ENCODE results near the gene CSNK1G1.
"Not testable (repeated sequence)": the region's sequence is repeated elsewhere in the genome, so short reads cannot be mapped to it uniquely, and the experiment has no call there.

Gene CSNK1G1

DNA sequence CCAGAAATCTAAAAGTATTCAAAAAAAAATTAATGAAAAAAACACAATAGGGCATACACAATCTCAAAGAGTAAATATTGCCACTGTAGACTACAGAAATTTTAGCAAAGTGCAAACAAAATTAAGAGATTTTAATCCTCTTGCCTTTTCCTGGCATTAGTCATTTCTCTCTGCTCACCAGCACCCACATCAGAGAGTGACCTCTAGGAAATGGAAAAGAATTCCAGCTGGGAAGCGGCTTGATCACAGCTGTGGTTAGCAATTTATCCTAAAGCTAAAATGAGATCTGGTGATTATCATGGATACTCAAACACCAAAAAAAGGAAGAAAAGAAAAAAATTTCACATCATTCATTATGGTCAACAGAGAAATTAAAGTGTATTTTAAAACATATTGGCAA is 7.5 kb downstream of the CSNK1G1 start:
- DNase-seq, result no peak

DNA sequence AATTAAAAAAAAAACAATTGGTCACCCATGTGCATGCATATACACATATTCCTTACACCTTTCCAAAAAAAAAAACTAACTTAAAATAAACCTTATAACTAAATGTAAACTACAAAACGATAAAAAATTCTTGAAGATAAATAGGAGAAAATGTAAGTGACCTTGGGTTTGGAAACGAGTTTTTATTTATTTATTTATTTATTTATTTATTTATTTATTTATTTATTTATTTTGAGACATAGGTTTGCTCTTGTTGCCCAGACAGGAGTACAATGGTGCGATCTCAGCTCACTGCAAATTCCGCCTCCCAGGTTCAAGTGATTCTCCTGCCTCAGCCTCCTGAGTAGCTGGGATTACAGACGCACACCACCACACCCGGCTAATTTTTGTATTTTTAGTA is 9.7 kb downstream of the CSNK1G1 start:
- not testable (repeated sequence) for DNase-seq

DNA sequence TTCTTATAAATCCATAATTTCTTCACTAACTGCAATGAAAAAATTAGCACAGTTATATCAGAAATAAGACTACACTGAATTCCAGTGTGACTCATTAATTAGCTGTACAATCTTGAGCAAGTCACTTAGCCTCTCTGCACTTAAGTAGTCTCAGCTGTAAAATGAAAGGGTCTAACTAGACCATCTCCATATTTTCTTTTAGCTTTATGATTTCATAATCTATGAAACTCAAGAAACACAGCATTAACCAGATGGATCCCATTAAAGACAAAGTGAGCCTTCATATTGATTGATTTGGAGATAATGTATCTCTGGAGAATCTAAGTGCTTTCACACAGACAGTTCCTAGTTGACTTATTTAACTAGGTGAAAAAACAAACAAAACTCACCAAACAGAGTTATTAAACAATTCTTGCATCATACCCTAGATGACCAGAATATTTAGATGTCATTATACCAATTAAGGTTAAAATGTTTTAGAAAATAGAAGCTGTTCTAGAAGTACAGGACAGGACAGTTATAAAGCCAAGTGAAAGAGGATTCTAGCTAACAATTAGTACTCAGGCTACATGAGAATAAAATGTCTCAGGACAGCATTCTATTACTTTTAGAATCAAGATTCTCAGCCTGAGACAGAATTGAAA is 11.2 kb downstream of the CSNK1G1 start:
- no peak for DNase-seq

DNA sequence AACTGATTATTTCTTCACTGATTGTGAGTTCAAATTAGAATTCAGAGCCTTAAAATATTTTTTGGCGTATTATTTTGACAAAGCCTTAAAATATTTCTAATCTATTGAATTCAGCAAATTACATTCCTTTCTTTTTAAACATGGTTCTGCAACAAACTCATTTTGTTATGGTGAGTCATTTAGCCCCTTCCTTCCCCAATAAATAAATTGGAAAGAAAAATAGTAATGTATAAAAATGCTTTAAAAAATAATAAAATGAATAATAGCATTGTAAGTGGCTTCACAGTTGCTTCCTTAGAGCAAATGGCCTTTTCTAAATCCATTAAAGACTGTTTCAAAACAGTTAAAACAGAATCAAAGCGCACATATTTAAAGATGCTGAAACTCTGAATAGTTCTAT is 12.1 kb downstream of the CSNK1G1 start:
- DNase-seq, result no peak

DNA sequence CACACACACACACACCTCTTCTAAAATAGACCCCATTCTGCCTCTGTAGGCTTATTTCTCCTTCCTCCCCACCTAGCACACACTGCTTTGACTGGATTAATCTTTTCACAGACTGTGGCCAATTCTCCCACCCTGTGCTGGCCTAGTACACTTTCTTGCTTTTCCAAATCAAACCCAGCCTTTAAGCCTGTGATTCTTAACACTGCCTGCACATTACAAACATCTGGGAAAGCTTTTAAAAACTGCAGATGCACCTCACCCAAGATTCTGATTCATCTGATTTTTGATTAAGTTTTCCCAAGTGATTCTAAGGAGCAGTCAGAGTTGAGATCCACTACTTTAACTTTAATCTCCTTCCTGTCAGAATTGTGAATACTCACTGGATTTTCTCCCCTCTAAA is 12.8 kb downstream of the CSNK1G1 start:
- no peak for DNase-seq

GRCh38 chr15:64341961-64342360 is 14.0 kb downstream of the CSNK1G1 start:
- DNase-seq, result no peak

DNA sequence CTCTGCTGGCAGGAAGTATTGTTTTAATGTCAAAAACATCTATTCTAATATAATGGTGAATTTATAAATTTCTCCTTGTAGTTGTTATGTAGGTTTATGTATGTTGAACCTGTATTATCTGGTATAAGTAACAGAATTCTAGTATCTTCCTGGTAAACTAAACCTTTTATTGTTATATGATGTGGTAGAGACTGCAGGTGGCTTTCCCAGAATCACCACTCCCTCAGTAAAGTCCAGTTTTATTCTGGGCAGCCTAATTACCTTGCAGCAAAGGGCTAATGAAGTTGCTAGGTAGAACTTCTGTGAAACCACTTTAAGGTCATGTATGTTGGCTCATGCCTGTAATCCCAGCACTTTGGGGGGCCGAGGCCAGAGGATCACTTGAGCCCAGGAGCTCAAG is 15.6 kb downstream of the CSNK1G1 start:
- no peak for DNase-seq

DNA sequence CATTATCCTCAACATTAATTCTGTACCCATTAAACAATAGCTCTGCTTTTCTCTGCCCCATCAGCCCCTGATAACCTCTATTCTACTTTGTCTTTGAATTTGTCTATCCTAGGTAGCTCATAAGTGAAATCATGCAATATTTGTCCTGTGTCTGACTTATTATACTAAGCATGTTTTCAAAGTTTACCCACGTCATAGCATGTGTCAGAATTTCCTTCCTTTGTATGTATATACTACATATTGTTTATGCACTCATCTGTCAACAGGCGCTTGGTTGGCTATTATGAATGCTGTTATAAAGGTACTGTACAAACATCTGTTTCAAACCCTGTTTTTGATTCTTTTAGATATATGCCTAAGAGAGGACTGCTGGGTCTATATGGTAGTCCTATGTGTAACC is 18.2 kb downstream of the CSNK1G1 start:
- DNase-seq, result no peak

DNA sequence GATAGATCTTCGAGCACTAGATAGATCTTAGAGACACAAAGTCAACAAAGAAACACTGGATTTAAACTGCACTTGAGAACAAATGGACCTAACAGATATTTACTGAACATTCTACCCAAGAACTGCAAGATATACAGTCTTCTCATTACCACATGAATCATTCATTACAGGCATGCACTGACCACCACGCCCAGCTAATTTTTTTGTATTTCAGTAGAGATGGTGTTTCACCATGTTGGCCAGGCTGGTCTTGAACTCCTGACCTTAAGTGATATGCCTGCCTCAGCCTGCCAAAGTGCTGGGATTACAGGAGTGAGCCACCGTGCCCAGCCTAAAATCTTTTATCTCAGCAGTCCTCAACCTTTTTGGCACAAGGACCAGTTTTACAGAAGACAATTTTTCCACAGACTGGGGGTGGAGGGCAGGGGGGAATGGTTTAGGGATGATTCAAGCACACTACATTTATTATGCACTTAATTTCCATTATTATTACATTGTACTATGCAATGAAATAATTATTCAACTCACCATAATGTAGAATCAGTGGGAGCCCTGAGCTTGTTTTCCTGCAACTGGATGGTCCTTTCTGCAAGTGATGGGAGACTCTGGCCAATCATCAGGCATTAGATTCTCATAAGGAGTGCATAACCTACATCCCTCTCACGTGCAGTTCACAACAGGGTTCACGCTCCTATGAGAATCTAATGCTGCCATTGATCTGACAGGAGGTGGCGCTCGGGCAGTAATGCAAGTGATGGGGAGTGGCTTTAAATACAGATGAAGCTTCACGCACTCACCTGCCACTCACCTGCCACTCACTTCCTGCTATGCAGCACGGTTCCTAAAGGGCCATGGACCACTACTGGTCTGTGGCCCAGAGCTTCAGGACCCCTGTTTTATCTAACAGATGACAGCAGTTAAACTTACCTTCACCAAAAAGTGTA is 21.7 kb downstream of the CSNK1G1 start:
- no peak for DNase-seq

DNA sequence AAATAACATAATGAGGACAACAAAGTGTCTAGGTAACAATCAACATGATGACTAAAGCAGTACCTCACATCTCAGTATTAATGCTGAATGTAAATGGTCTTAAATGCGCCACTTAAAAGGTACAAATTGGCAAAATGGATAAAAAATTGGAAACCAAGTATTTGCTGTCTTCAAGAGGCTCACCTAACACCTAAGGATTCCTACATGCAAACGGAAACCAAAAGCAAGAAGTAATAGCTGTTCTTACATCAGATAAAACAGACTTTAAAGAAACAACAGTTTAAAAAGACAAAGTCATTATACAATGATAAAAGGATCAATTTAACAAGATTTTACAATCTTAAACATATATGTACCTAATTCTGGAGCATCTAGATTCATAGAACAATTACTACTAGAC is 22.5 kb downstream of the CSNK1G1 start:
- DNase-seq, result no peak

DNA sequence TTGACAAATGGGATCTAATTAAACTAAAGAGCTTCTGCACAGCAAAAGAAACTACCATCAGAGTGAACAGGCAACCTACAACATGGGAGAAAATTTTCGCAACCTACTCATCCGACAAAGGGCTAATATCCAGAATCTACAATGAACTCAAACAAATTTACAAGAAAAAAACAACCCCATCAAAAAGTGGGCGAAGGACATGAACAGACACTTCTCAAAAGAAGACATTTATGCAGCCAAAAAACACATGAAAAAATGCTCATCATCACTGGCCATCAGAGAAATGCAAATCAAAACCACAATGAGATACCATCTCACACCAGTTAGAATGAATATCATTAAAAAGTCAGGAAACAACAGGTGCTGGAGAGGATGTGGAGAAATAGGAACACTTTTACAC is 24.3 kb downstream of the CSNK1G1 start:
- DNase-seq, result not testable (repeated sequence)

DNA sequence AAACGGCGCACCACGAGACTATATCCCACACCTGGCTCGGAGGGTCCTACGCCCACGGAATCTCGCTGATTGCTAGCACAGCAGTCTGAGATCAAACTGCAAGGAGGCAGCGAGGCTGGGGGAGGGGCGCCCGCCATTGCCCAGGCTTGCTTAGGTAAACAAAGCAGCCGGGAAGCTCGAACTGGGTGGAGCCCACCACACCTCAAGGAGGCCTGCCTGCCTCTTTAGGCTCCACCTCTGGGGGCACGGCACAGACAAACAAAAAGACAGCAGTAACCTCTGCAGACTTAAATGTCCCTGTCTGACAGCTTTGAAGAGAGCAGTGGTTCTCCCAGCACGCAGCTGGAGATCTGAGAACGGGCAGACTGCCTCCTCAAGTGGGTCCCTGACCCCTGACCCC is 29.0 kb downstream of the CSNK1G1 start:
- not testable (repeated sequence) for DNase-seq

DNA sequence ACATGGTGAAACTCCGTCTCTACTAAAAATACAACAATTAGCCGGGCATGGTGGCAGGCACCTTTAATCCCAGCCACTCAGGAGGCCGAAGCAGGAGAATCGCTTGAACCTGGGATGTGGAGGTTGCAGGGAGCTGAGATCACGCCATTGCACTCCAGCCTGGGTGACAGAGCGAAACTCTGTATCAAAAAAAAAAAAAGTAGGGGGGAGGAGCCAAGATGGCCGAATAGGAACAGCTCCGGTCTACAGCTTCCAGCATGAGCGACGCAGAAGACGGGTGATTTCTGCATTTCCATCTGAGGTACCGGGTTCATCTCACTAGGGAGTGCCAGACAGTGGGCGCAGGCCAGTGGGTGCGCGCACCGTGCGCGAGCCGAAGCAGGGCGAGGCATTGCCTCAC is 29.5 kb downstream of the CSNK1G1 start:
- DNase-seq, result not testable (repeated sequence)

DNA sequence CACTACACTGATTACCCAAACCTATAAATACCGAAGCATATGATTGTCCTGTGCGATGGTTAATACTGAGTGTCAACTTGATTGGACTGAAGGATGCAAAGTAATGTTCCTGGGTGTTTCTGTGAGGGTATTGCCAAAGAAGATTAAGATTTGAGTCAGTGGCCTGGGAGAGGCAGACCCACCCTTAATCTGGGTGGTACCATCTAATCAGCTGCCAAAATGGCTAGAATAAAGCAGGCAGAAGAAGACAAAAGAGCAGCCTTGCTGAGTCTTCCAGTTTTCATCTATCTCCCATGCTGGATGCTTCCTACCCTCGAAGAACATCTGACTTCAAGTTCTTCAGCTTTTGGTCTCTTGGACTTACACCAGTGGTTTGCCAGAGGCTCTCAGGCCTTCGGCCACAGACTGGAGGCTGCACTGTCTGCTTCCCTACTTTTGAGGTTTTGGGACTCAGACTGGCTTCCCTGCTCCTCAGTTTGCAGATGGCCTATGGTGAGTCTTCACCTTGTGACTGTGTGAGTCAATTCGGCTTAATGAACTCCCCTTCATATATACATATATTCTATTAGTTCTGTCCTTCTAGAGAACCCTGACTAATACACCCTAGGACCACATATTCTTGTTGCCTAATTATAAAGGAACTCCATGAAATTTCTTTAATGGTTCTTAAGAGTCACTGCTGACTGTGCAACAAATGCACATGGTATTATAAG is 31.7 kb downstream of the CSNK1G1 start:
- no peak for DNase-seq

DNA sequence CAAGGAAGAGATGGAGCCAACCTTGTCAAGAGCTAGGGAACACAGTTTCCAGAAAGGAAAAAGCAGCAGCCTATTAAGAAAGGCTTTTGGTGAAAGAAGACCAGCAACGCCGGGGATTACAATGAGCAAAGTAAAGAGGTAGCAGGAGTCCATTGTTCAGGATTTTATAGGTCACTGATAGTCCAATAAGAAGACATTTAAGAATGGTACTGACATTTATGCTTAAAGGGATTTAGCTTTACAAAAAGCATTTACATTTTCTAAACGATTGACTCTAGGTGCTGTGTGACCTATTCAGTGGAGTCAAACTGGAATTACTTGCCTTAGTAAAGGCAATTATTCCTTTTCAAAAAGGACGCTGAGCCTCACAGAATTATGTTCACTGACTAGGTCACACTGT is 40.8 kb downstream of the CSNK1G1 start:
- DNase-seq, result peak; percentile 70

DNA sequence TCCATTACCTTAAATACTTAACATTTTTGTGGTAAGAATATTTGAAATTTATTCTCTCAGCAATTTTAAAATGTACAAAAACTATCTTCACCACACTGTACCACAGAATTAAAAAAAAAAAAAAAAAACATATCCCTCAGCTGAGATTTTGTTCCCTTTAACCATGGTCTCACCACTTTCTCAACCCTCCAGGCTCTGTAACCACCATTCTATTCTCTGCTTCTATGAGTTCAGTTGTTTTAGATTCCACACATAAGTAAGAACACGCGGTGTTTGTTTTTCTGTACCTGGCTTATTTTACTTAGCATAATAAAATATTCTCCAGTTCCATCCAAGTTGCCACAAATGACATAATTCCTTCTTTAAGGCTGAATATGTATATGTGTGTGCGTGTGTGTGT is 41.5 kb downstream of the CSNK1G1 start:
- DNase-seq, result no peak

DNA sequence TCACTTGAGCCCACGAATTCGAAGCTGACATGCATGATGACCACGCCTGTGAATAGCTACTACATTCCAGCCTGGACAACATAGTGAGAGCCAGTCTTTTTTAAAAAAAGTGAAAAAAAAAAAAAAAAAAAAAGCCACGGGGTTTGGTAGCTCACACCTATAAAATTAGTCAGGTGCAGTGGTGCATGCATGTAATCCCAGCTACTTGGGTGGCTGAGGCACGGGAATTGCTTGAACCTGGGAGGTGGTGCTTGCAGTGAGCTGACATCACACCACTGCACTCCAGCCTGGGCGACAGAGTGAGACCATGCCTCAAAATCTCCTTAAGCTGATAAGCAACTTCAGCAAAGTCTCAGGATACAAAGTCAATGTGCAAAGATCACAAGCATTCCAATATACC is 44.4 kb downstream of the CSNK1G1 start:
- DNase-seq, result no peak

- DNase-seq, result no peak
Observed at GRCh38 chr15:64310036-64310435, 45.9 kb downstream of the CSNK1G1 start.

DNA sequence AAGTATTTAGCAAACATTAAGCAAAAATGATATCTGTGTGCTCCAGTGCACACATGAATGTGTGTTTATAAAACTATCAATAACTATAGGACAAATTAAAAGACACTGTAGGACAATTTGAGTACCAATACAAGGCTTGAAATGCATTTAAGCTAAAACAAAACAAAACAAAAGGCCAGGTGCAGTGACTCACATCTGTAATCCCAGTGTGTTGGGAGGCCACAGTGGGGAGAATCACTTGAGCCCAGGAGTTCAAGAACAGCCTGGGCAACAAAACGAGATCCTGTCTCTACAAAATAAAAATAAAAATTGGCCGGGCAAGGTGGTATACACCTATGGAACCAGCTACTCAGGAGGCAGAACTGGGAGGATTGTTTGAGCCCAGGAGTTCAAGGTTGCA is 50.7 kb downstream of the CSNK1G1 start:
- DNase-seq, result no peak

DNA sequence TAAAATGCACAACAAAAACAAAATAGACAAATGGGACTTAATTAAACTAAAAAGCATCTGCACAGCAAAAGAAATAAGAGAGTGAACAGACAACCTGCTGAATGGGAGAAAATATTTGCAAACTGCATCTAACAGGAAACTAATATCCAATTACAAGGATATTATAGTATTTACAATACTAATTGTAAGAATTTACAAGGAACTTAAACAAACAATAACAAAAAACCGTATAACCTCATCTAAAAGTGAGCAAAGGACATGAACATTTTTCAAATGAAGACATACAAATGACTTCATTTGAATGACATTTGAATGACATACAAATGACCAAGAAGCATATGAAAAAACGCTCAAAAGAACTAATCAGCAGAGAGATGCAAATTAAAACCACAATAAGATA is 66.4 kb downstream of the CSNK1G1 start:
- DNase-seq, result no peak

GRCh38 chr15:64288999-64289398 is 67.0 kb downstream of the CSNK1G1 start:
- DNase-seq, result no peak

DNA sequence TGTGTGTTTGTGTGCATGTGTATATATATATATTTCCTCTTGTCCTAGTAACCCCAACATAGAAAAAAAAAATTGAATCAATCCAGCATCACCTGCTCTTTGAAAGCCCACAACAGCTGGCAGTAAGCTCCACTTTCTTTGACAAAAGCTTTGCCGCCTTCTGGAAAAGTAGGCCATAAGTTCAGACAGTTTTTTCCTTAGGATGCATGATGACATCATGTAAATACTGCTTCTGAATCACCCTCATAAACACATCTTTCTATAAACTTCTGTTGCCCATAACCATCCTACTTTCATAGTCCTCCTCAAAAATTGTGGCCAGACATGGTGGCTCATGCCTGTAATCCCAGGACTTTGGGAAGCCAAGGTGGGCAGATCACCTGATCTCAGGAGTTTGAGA is 67.4 kb downstream of the CSNK1G1 start:
- DNase-seq, result no peak

DNA sequence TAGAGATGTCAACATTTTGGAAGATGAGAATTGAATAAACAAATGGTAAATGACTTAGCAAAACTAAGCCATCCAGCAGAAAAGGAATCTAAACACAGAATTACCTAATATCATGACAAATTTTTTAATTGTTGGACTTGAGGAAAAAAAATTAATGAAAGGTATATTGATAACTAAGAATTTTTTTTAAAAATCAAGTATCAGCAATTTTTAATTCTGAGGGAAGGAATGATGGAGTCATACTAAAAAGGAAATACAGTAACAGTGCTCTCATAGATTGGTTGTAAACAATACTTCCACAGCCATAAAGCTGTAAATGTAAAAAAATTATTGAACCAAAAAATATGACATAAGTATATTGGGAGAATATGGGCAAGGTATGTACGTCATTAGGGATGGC is 68.0 kb downstream of the CSNK1G1 start:
- no peak for DNase-seq

- DNase-seq, result no peak
Observed at GRCh38 chr15:64286473-64286872, 69.5 kb downstream of the CSNK1G1 start.

Data from NCI-H2227 treated with DMSO at 0.1 percent for 48 hours (cell line).